ENCODE measurements around the gene RRBP1.

GRCh38 chr20:17700637-17701036, 18.6 kb upstream of the RRBP1 start:
- no peak for TF ChIP-seq POLR2AphosphoS5 (IDR thresholded peaks at IDR 0.05; ENCODE audit: low read depth, low read length)
- TF ChIP-seq SIN3A (IDR thresholded peaks at IDR 0.05; ENCODE audit: borderline replicate concordance, insufficient read depth, low read length) = no peak
- TF ChIP-seq TAF1 (IDR thresholded peaks at IDR 0.05; ENCODE audit: borderline replicate concordance, insufficient read depth, low read length) = no peak
- no peak for TF ChIP-seq REST (IDR thresholded peaks at IDR 0.05; ENCODE audit: insufficient read depth in 1 of 2, low read depth in 2 of 2, low read length in 2 of 2)
- no peak for TF ChIP-seq FOXP2 (optimal IDR thresholded peaks at IDR 0.05; ENCODE audit: borderline replicate concordance, extremely low read depth, extremely low read length, insufficient read depth)
